ENCODE measurements around the gene RTKN2. TPM values are rescaled to one million over a fixed set of nuclear protein-coding genes. Genes with fewer than 3 reads are reported as not detected.

Gene RTKN2
- total RNA-seq, 1 experiment from 2014 or later, result 21.3 TPM

DNA sequence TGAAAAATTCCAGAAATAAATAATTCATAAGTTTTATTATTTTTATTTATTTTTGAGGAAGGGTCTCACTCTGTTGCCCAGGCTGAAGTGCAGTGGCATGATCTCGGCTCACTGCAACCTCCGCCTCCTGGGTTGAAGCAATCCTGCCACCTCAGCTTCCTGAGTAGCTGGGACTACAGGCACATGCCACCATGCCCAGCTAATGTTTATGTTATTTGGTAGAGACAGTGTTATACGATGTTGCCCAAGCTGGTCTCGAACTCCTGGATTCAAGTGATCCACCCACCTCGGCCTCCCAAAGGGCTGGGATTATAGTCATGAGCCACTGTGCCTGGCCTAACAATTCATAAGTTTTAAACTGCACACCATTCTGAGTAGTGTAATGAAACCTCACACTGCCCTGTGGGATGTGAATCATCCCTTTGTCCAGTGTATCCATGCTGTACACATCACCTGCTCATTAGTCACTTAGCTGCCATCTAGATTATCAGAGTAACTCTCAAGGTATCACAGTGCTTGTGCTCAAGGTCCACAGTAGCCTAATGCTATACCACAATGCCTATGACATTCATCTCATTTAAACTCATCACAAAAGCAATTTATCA lies 17.9 kb downstream of the RTKN2 start:
- Histone ChIP-seq H3K27me3 (ENCODE audit: control insufficient read depth, insufficient read depth, low read length) (no peaks in the 10 kb centered on the region), H3K36me3 (ENCODE audit: control insufficient read depth, insufficient read depth, low read length) (peaks cover 2% of the 10 kb centered on the region; the same call in 1 of the 2 replicates), H3K4me3 (ENCODE audit: low read depth in 2 of 2, low read length in 2 of 2) (0 out of 4 replicates have a peak overlapping the region, but pooled peaks of 1 of the 2 experiments have one; percentile 2), H3K27ac (ENCODE audit: low read length) (peak overlapping the region; percentile 83), H3K9me3 (ENCODE audit: control insufficient read depth, insufficient read depth, low read depth, low read length) (no peaks in the 10 kb centered on the region), H3K4me1 (ENCODE audit: control insufficient read depth, insufficient read depth, low read length) (peaks cover 47% of the 10 kb centered on the region)
- DNase-seq (ENCODE audit: low read depth, low spot score) (peak; percentile 96), ATAC-seq (peak; percentile 99)
- ChIA-PET CTCF (no interaction called here), POLR2A (no interaction called here)
- no TSS peak for BruUV-seq (replicated peaks)
- intact Hi-C loops (cut with micrococcal nuclease; ENCODE audit: unreplicated experiment) (no loop called here), in situ Hi-C loops (cut with HindIII; ENCODE audit: low pct_unique_long_range_greater_than_20kb, low sequenced_read_pairs) (loop anchor here (25.0 kb wide), 1 partner anchor 137 kb away; no protein-coding TSS in a partner anchor)
- no peak for TF ChIP-seq TCF7L2 (IDR thresholded peaks at IDR 0.05; ENCODE audit: low read depth, low read length)
- TF ChIP-seq POLR2AphosphoS5 (IDR thresholded peaks at IDR 0.05; ENCODE audit: low read depth, low read length), result no peak
- TF ChIP-seq, protein P1, sequence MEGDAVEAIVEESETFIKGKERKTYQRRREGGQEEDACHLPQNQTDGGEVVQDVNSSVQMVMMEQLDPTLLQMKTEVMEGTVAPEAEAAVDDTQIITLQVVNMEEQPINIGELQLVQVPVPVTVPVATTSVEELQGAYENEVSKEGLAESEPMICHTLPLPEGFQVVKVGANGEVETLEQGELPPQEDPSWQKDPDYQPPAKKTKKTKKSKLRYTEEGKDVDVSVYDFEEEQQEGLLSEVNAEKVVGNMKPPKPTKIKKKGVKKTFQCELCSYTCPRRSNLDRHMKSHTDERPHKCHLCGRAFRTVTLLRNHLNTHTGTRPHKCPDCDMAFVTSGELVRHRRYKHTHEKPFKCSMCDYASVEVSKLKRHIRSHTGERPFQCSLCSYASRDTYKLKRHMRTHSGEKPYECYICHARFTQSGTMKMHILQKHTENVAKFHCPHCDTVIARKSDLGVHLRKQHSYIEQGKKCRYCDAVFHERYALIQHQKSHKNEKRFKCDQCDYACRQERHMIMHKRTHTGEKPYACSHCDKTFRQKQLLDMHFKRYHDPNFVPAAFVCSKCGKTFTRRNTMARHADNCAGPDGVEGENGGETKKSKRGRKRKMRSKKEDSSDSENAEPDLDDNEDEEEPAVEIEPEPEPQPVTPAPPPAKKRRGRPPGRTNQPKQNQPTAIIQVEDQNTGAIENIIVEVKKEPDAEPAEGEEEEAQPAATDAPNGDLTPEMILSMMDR (IDR thresholded peaks at IDR 0.05), result no peak
- TF ChIP-seq, protein P2, sequence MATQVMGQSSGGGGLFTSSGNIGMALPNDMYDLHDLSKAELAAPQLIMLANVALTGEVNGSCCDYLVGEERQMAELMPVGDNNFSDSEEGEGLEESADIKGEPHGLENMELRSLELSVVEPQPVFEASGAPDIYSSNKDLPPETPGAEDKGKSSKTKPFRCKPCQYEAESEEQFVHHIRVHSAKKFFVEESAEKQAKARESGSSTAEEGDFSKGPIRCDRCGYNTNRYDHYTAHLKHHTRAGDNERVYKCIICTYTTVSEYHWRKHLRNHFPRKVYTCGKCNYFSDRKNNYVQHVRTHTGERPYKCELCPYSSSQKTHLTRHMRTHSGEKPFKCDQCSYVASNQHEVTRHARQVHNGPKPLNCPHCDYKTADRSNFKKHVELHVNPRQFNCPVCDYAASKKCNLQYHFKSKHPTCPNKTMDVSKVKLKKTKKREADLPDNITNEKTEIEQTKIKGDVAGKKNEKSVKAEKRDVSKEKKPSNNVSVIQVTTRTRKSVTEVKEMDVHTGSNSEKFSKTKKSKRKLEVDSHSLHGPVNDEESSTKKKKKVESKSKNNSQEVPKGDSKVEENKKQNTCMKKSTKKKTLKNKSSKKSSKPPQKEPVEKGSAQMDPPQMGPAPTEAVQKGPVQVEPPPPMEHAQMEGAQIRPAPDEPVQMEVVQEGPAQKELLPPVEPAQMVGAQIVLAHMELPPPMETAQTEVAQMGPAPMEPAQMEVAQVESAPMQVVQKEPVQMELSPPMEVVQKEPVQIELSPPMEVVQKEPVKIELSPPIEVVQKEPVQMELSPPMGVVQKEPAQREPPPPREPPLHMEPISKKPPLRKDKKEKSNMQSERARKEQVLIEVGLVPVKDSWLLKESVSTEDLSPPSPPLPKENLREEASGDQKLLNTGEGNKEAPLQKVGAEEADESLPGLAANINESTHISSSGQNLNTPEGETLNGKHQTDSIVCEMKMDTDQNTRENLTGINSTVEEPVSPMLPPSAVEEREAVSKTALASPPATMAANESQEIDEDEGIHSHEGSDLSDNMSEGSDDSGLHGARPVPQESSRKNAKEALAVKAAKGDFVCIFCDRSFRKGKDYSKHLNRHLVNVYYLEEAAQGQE (IDR thresholded peaks at IDR 0.05; ENCODE audit: insufficient read depth in 1 of 2, low read depth in 2 of 2, low read length in 1 of 2), result no peak
- no peak for TF ChIP-seq SIN3A (IDR thresholded peaks at IDR 0.05; ENCODE audit: borderline replicate concordance, insufficient read depth, low read depth, low read length)

DNA sequence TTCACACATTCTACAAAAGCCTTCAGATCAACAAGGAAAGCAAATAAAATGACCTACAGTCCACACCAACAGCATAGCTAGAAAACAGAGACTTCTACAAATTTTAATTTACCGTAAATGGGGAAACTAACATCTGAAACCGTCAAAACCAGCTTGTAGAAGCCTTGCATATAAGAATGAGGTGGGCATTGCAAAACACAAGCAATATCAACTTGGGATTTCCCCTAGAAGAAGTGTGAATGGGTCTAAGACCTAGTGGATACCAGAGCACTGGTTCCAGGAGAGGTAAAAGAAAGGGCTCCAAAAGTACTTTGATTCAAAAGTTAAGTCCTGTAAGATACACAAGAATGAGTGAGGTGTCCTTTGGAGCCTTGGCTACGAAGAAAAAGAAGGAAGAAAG lies 18.7 kb downstream of the RTKN2 start:
- Histone ChIP-seq H3K9me3 (ENCODE audit: control insufficient read depth, insufficient read depth, low read depth, low read length) (no peaks in the 10 kb centered on the region), H3K4me1 (ENCODE audit: control insufficient read depth, insufficient read depth, low read length) (peaks cover 54% of the 10 kb centered on the region), H3K4me3 (ENCODE audit: low read depth in 2 of 2, low read length in 2 of 2) (no peak overlapping the region), H3K27me3 (ENCODE audit: control insufficient read depth, insufficient read depth, low read length) (no peaks in the 10 kb centered on the region), H3K27ac (ENCODE audit: low read length) (peak overlapping the region; percentile 83), H3K36me3 (ENCODE audit: control insufficient read depth, insufficient read depth, low read length) (peaks cover 3% of the 10 kb centered on the region; the same call in 1 of the 2 replicates)
- CTCF ChIA-PET, result interaction anchor here (0.6 kb wide), 1 partner anchor 151 kb away, joined by 12 read pairs; no protein-coding TSS in a partner anchor
- in situ Hi-C loops (cut with HindIII; ENCODE audit: low pct_unique_long_range_greater_than_20kb, low sequenced_read_pairs), result loop anchor here (25.0 kb wide), 1 partner anchor 137 kb away; no protein-coding TSS in a partner anchor
- DNase-seq (ENCODE audit: low read depth, low spot score) (no peak), ATAC-seq (no peak)
- intact Hi-C loops (cut with micrococcal nuclease; ENCODE audit: unreplicated experiment), result loop anchor here (5.0 kb wide), 1 partner anchor 213 kb away; no protein-coding TSS in a partner anchor
- no TSS peak for BruUV-seq (replicated peaks)
- POLR2A ChIA-PET, result no interaction called here
- TF ChIP-seq TCF7L2 (IDR thresholded peaks at IDR 0.05; ENCODE audit: low read depth, low read length), result no peak
- no peak for TF ChIP-seq SIN3A (IDR thresholded peaks at IDR 0.05; ENCODE audit: borderline replicate concordance, insufficient read depth, low read depth, low read length)
- TF ChIP-seq, protein P1 (IDR thresholded peaks at IDR 0.05), result no peak
- TF ChIP-seq POLR2AphosphoS5 (IDR thresholded peaks at IDR 0.05; ENCODE audit: low read depth, low read length), result no peak
- TF ChIP-seq, protein P2 (IDR thresholded peaks at IDR 0.05; ENCODE audit: insufficient read depth in 1 of 2, low read depth in 2 of 2, low read length in 1 of 2), result no peak

All from Panc1 (cell line).